ENCODE results near the gene MBD1.

- TF ChIP-seq CTCF (IDR thresholded peaks at IDR 0.05) (no peak), POLR2A (IDR thresholded peaks at IDR 0.05) (no peak)
Observed at GRCh38 chr18:50240080-50240563, 41.2 kb downstream of the MBD1 start.

All from testis (tissue), 2 donors.